OCI-LY1 (cell line): ENCODE measurements around the gene NAA16.

Experiments used
- H2AFZ ChIP-seq: fragments of 200-600 bp; sonication (generic), shearing (Covaris generic); 2 replicates; pipeline ENCODE4 v1.6.0; 2014; ENCODE audit warnings: antibody characterized with exemption, mild to moderate bottlenecking, low read length
- H3F3A ChIP-seq: fragments of 200-600 bp; sonication (generic), shearing (Covaris generic); 2 replicates; pipeline ENCODE4 v1.6.0; 2014; ENCODE audit warnings: mild to moderate bottlenecking, antibody characterized with exemption, low read length, moderate library complexity; ENCODE audit not compliant: insufficient read depth
- H3K27ac ChIP-seq: fragments of 200-600 bp; sonication (generic); 2 replicates; pipeline ENCODE4 v1.5.1; 2014; ENCODE audit warnings: low read length, mixed run types, mild to moderate bottlenecking, low read depth; ENCODE audit not compliant: poor library complexity, severe bottlenecking
- H3K27me3 ChIP-seq: fragments of 200-600 bp; sonication (generic); 2 replicates; pipeline ENCODE4 v1.6.0; 2014; ENCODE audit warnings: antibody characterized with exemption, mild to moderate bottlenecking, low read length, moderate library complexity; ENCODE audit not compliant: insufficient read depth
- H3K36me3 ChIP-seq: fragments of 200-600 bp; sonication (generic); 2 replicates; pipeline ENCODE4 v1.6.1; 2014; ENCODE audit warnings: mild to moderate bottlenecking, antibody characterized with exemption, low read length, moderate library complexity, mixed read lengths; ENCODE audit not compliant: insufficient read depth
- H3K4me1 ChIP-seq: fragments of 200-600 bp; sonication (generic); 2 replicates; pipeline ENCODE4 v1.5.1; 2014; ENCODE audit warnings: mild to moderate bottlenecking, low read length, moderate library complexity; ENCODE audit not compliant: insufficient read depth, severe bottlenecking
- H3K4me2 ChIP-seq: fragments of 200-600 bp; sonication (generic), shearing (Covaris generic); 2 replicates; pipeline ENCODE4 v1.6.1; 2014; ENCODE audit warnings: low read length
- H3K4me3 ChIP-seq: fragments of 200-600 bp; sonication (generic); 2 replicates; pipeline ENCODE4 v1.5.1; 2014; ENCODE audit warnings: low read length, low read depth, mild to moderate bottlenecking, mixed read lengths; ENCODE audit not compliant: poor library complexity, severe bottlenecking
- H3K79me2 ChIP-seq: fragments of 200-600 bp; shearing (Covaris generic); 2 replicates; pipeline ENCODE4 v1.6.1; 2016; ENCODE audit warnings: mixed run types, low read length, mixed read lengths; ENCODE audit not compliant: insufficient read depth
- H3K9ac ChIP-seq: fragments of 200-600 bp; sonication (generic), shearing (Covaris generic); 2 replicates; pipeline ENCODE4 v1.6.1; 2014; ENCODE audit warnings: mild to moderate bottlenecking, low read length, mixed read lengths
- H3K9me2 ChIP-seq: fragments of 200-600 bp; sonication (generic), shearing (Covaris generic); 2 replicates; pipeline ENCODE4 v1.6.1; 2014; ENCODE audit warnings: low read depth, mild to moderate bottlenecking, low read length, mixed read lengths
- H3K9me3 ChIP-seq: fragments of 200-600 bp; shearing (Covaris generic); 2 replicates; pipeline ENCODE4 v1.6.1; 2014; ENCODE audit warnings: low read length, mixed read lengths
- H4K20me1 ChIP-seq: fragments of 200-600 bp; sonication (generic), shearing (Covaris generic); 2 replicates; pipeline ENCODE4 v1.6.0; 2016; ENCODE audit warnings: mild to moderate bottlenecking, low read length; ENCODE audit not compliant: insufficient read depth
- EZH2 ChIP-seq: fragments of 200-600 bp; sonication (generic), shearing (Covaris generic); IDR thresholded peaks from 2 replicates; pipeline ENCODE4 v1.8.0; 2017; ENCODE audit warnings: borderline replicate concordance, mixed run types, mild to moderate bottlenecking, antibody characterized with exemption, low read length, moderate library complexity, mixed read lengths
- TF ChIP-seq, protein P1 (sequence below): fragments of 200-600 bp; sonication (generic), shearing (Covaris generic); IDR thresholded peaks from 2 replicates; pipeline ENCODE4 v1.5.1; 2017; ENCODE audit warnings: mild to moderate bottlenecking, antibody characterized with exemption, low read length, moderate library complexity, mixed read lengths

Gene NAA16

DNA sequence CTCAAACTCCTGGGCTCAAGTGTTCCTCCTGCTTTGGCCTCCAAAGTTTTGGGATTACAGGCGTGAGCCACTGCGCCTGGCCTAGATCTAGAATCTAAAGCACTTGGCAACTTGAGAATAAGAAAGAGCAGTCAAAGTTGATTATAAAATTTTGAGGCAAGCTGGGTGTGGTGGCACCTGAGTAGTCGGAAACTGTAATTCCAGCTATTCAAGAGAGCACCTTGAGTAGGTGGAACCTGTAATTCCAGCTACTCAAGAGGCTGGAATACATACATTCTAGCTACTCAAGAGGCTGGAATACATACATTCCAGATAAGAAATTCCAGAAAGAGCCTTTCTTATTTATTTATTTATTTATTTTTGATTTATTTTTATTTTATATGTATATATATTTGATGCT lies 8.3 kb upstream of the NAA16 start:
- no peaks in the 10 kb centered on the region for H3K9me2 ChIP-seq
- H4K20me1 ChIP-seq = no peaks in the 10 kb centered on the region
- H3K4me1 ChIP-seq = no peaks in the 10 kb centered on the region
- no peaks in the 10 kb centered on the region for H3K9me3 ChIP-seq
- H3K27me3 ChIP-seq = no peaks in the 10 kb centered on the region
- no peak overlapping the region for H3K4me2 ChIP-seq
- H2AFZ ChIP-seq = no peak overlapping the region
- H3K9ac ChIP-seq = no peak overlapping the region
- no peaks in the 10 kb centered on the region for H3K36me3 ChIP-seq
- H3K79me2 ChIP-seq = no peaks in the 10 kb centered on the region
- H3F3A ChIP-seq = no peaks in the 10 kb centered on the region
- no peak overlapping the region for H3K27ac ChIP-seq
- TF ChIP-seq EZH2 = no peak
- TF ChIP-seq, protein P1, sequence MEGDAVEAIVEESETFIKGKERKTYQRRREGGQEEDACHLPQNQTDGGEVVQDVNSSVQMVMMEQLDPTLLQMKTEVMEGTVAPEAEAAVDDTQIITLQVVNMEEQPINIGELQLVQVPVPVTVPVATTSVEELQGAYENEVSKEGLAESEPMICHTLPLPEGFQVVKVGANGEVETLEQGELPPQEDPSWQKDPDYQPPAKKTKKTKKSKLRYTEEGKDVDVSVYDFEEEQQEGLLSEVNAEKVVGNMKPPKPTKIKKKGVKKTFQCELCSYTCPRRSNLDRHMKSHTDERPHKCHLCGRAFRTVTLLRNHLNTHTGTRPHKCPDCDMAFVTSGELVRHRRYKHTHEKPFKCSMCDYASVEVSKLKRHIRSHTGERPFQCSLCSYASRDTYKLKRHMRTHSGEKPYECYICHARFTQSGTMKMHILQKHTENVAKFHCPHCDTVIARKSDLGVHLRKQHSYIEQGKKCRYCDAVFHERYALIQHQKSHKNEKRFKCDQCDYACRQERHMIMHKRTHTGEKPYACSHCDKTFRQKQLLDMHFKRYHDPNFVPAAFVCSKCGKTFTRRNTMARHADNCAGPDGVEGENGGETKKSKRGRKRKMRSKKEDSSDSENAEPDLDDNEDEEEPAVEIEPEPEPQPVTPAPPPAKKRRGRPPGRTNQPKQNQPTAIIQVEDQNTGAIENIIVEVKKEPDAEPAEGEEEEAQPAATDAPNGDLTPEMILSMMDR = no peak
- no peak overlapping the region for H3K4me3 ChIP-seq

DNA sequence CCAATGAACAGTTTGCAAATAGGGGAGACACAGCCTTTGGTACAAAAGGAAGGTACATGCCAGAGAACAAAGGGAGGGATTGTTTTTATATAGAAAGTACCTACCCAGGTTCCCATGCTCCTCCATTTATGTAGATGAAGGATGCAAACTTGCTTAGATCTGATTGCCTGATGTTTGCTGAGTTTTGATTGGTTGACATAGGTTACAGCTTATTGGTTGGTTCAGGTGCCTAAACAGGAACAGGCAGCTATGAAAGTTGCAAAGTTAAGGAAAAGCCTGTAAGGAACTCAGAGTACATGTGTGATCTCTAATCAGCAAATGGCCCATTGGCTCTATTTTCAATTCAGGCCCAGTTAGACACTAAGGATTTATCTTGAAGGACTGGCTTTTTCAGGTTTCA lies 6.5 kb upstream of the NAA16 start:
- Histone ChIP-seq H2AFZ (no peak overlapping the region), H3K27me3 (no peaks in the 10 kb centered on the region), H3K79me2 (no peaks in the 10 kb centered on the region), H3K4me1 (no peaks in the 10 kb centered on the region), H3K27ac (no peak overlapping the region), H3F3A (no peaks in the 10 kb centered on the region), H3K9me3 (no peaks in the 10 kb centered on the region), H4K20me1 (no peaks in the 10 kb centered on the region), H3K36me3 (no peaks in the 10 kb centered on the region), H3K9me2 (no peaks in the 10 kb centered on the region), H3K9ac (no peak overlapping the region), H3K4me2 (no peak overlapping the region), H3K4me3 (no peak overlapping the region)
- TF ChIP-seq, protein P1 = no peak
- TF ChIP-seq EZH2 = no peak

DNA sequence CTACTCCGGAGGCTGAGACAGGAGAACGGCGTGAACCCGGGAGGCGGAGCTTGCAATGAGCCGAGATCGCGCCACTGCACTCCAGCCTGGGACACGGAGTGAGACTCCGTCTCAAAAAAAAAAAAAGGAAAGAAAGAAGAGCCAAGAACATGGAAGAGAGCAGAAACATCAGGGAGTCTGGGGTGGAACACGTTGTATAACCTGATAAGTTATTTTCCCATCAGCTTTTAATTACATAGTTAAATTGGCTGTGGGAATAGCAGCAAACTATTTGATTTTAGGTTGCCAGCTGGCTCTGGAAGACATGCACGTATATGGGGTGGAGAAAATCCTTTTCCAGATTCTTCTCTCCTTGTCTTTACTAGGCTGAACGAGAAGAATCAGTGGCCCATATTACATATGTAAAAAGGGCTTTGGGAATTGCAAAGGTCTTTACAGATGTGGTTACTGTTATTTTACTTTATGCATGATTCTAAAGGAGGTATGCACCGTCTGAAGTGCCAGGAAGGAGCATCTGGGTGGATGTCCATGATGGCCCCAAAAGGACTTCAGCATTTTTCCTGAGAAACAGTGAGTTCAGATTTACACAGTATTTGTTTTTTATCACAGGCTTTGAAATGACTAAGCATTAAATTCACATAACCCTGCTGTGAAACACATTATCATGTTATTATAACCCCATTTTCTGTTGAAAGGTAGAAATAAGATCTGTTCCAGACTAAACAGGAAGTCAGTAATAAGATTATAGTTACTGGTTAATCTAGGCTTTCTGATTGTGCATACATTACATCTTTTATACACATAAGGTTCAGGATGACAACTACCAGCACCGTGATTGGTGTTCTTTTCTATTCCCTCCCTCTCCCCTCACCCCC lies 4.6 kb upstream of the NAA16 start:
- Histone ChIP-seq H4K20me1 (no peaks in the 10 kb centered on the region), H3K4me2 (no peak overlapping the region), H3K4me1 (peaks cover 8% of the 10 kb centered on the region)

More for the DNA sequence above, 4.6 kb upstream of the NAA16 start:
- Histone ChIP-seq H3K36me3 (no peaks in the 10 kb centered on the region), H3K79me2 (0 out of 2 replicates have a peak, but pooled peaks cover 3% of the 10 kb centered on the region), H3K9me3 (no peaks in the 10 kb centered on the region), H2AFZ (no peak overlapping the region), H3K9me2 (no peaks in the 10 kb centered on the region), H3F3A (no peaks in the 10 kb centered on the region), H3K4me3 (no peak overlapping the region), H3K27ac (no peak overlapping the region), H3K9ac (no peak overlapping the region), H3K27me3 (no peaks in the 10 kb centered on the region)
- TF ChIP-seq, protein P1 = no peak
- no peak for TF ChIP-seq EZH2
